Tibial nerve (tissue), 4 donors: ENCODE measurements around the gene HCFC1R1.

Source experiments
- CTCF ChIP-seq, 5 experiments: fragments of 200-600 bp in 3 of 5; fragments of 450-650 bp in 2 of 5; sonication (generic) in 3 of 5; IDR thresholded peaks; one replicate each; pipeline ENCODE4 v1.5.1; 2016 to 2019; ENCODE audit warnings: antibody characterized with exemption in 5 of 5, mild to moderate bottlenecking in 3 of 5, moderate library complexity in 2 of 5
- EP300 ChIP-seq, 2 donors: sonication (generic); formaldehyde crosslinking; IDR thresholded peaks; one replicate each; pipeline ENCODE4 v1.6.1; 2017; ENCODE audit warnings: antibody characterized with exemption in 2 of 2, mild to moderate bottlenecking in 1 of 2
- POLR2A ChIP-seq, 2 donors: fragments of 450-650 bp; IDR thresholded peaks; one replicate each; pipeline ENCODE4 v1.6.1; 2017; ENCODE audit warnings: antibody characterized with exemption in 2 of 2, mild to moderate bottlenecking in 2 of 2, moderate library complexity in 2 of 2

GRCh38 chr16:3026609-3027488 is 3.1 kb upstream of the HCFC1R1 start:
- TF ChIP-seq CTCF (IDR thresholded peaks at IDR 0.05) (no peak), POLR2A (IDR thresholded peaks at IDR 0.05) (no peak), EP300 (IDR thresholded peaks at IDR 0.05) (no peak)
